Sigmoid colon (tissue), 4 donors: ENCODE results near the gene VSTM2L.

Source experiments
- POLR2A ChIP-seq, 2 donors: fragments of 450-650 bp; IDR thresholded peaks; one replicate each; pipeline ENCODE4 v1.6.1; 2016; ENCODE audit warnings: antibody characterized with exemption in 2 of 2, mild to moderate bottlenecking in 2 of 2, moderate library complexity in 2 of 2
- POLR2AphosphoS5 ChIP-seq, 4 donors: sonication (generic); formaldehyde crosslinking; IDR thresholded peaks; one replicate each; pipeline ENCODE4 v1.6.1; 2017; ENCODE audit warnings: antibody characterized with exemption in 4 of 4
- TF ChIP-seq, protein P1 (sequence below), 4 experiments: fragments of 450-650 bp in 3 of 4; fragments of 200-600 bp in 1 of 4; IDR thresholded peaks; one replicate each; pipeline ENCODE4 v1.5.1; 2016 to 2019; ENCODE audit warnings: antibody characterized with exemption in 4 of 4, mild to moderate bottlenecking in 3 of 4, moderate library complexity in 2 of 4

DNA sequence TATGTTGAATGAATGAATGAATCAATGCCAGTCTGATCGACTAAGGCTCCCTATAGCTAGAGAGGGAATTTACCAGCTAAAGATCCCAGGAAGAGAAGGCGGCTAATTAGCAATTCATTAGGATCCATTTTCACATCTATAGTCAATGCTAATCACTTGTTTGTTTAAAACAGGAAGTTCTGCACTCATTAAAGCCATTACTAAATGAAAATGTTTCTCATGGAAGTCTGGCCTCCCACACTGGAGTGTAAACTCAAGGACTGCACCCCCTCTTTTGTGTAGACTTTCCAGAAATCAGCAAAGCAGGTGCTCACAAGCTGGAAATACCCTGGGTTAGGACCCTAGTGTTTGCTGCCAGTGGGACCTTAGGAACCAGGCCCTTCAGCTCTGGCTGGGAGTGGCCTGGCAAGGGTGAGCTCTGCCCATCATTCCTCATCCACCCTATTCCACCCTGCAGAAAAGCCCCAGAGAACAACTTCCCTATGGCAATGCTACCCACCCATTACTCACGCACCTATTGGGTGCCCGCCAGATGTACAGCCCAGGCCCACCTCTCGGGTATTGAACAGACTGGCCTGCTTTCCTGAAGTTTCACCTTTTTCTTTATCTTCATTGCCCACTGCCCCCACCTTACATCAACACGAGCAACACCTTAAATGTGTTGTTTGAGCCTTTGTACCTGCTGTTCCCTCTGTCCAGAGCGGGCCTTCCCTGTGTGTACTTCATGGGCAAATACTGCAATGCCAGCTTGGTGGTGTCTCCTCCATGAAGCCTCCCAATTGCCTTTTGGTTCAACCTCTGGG is 69.5 kb downstream of the VSTM2L start:
- no peak for TF ChIP-seq POLR2A (IDR thresholded peaks at IDR 0.05)
- TF ChIP-seq, protein P1, sequence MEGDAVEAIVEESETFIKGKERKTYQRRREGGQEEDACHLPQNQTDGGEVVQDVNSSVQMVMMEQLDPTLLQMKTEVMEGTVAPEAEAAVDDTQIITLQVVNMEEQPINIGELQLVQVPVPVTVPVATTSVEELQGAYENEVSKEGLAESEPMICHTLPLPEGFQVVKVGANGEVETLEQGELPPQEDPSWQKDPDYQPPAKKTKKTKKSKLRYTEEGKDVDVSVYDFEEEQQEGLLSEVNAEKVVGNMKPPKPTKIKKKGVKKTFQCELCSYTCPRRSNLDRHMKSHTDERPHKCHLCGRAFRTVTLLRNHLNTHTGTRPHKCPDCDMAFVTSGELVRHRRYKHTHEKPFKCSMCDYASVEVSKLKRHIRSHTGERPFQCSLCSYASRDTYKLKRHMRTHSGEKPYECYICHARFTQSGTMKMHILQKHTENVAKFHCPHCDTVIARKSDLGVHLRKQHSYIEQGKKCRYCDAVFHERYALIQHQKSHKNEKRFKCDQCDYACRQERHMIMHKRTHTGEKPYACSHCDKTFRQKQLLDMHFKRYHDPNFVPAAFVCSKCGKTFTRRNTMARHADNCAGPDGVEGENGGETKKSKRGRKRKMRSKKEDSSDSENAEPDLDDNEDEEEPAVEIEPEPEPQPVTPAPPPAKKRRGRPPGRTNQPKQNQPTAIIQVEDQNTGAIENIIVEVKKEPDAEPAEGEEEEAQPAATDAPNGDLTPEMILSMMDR (IDR thresholded peaks at IDR 0.05): no peak
- TF ChIP-seq POLR2AphosphoS5 (IDR thresholded peaks at IDR 0.05): no peak
